HG02981 (cell line): Measurements from ENCODE around the gene TRIM66.

Source experiments
- ATAC-seq: cut with Tn5 transposase; IDR thresholded peaks from one replicate; pipeline ENCODE4 v1.9.1; 2021; ENCODE audit warnings: mild to moderate bottlenecking, moderate library complexity; ENCODE audit not compliant: unreplicated experiment

The TRIM66 gene, protein sequence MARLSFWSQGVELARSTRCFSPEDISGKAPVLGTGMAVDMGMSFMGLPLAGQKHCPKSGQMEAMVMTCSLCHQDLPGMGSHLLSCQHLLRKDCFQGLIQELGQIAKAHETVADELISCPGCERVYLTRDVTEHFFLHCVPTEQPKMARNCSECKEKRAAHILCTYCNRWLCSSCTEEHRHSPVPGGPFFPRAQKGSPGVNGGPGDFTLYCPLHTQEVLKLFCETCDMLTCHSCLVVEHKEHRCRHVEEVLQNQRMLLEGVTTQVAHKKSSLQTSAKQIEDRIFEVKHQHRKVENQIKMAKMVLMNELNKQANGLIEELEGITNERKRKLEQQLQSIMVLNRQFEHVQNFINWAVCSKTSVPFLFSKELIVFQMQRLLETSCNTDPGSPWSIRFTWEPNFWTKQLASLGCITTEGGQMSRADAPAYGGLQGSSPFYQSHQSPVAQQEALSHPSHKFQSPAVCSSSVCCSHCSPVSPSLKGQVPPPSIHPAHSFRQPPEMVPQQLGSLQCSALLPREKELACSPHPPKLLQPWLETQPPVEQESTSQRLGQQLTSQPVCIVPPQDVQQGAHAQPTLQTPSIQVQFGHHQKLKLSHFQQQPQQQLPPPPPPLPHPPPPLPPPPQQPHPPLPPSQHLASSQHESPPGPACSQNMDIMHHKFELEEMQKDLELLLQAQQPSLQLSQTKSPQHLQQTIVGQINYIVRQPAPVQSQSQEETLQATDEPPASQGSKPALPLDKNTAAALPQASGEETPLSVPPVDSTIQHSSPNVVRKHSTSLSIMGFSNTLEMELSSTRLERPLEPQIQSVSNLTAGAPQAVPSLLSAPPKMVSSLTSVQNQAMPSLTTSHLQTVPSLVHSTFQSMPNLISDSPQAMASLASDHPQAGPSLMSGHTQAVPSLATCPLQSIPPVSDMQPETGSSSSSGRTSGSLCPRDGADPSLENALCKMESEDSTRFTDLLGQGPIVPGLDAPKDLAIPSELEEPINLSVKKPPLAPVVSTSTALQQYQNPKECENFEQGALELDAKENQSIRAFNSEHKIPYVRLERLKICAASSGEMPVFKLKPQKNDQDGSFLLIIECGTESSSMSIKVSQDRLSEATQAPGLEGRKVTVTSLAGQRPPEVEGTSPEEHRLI (N-terminal part only)

DNA sequence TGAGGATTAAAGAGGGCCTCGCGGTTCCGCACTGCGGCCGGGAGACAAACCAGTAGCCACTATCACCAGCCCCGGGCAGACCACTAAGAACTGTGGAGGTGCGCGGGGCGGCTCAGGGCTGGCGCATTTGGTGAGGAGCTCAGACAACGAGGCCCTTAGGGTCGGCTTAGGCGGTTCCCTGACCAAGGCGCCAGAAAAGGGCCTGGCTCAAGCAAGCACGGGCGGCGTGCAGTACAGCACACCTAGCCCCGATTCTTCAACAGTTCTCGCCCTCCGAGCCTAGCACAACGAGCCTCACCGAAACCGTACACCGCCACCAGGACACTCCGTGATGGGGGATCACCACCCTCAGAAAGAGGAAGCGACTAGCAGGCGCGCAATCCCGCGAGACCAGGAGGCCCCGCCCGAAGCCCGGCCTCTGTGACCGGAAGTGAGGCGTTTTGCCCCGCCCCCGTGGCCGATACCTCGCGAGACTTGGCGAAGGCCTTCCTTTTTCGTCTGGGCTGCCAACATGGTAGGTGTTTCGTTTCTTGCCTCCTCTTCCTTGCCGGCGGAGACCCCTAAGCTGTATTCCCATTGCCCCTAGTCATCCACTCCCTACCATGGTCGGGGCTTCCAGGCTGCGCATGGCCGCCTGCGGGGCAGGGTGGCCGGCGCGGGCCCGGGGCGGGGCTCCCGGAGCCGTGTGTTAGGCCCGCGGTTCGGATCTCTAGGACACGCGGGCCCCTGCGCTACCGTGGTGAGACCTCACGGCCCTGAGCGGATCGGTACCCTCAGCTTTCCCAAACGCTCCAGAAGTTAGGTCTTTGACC, at the start of gene TRIM66, which contains the start of gene RPL27A:
TRIM66 (minus strand) TSS at position 363 of the 812 bp plus-strand sequence. CDS start 10,391 bp downstream, outside the sequence.
RPL27A (plus strand) TSS at position 490 of the 812 bp plus-strand sequence; CDS start at position 512, 22 bp downstream.
- peak; percentile 94 for ATAC-seq

DNA sequence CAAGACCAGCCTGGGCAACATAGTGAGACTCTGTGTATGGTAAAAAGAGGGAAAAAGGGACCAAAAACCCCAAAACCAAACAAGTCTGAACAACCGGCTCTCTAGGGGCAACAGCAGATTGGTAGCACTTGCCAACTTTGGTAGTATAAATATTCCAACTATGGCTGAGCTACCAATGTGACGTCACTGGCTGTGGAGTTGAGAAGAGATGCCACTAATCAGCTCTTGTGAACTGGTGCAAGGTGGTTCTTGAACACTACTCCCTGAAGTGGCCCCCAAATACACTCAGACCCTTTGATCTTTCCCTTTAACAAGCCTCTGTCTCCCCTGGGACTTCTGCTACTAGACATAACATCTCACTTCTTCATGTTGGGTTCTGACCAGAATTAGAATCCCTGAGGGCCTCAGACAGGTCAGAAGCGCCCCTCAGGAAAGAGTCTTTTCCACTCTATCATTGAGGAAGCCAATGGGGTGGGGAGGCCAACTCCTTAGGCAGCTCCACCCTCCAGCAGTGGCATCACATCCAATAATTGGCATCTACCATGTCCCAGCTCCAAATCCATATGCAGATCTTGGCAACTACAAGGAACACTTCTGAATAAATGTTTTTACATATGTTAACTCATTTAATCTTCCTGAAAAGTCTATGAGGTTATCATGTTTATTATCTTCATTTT, 49.3 kb upstream of the TRIM66 start:
- ATAC-seq = peak; percentile 44

DNA sequence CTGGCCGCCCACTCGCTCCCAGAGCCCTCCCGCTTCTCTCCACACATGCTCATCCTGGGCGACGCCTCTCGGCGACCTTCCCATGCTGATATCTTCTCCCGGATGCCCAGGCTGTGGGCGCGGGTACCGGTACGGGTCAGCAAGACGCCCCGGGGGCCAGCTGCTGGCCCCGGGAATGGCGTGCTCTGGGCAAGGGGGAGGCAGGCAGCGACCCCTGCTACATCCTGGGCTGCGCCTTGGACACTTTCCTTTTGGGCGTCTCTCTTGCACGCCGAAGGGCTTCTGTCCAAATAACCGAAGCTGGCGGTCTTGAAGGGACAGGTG, 48.2 kb upstream of the TRIM66 start:
- no peak for ATAC-seq

DNA sequence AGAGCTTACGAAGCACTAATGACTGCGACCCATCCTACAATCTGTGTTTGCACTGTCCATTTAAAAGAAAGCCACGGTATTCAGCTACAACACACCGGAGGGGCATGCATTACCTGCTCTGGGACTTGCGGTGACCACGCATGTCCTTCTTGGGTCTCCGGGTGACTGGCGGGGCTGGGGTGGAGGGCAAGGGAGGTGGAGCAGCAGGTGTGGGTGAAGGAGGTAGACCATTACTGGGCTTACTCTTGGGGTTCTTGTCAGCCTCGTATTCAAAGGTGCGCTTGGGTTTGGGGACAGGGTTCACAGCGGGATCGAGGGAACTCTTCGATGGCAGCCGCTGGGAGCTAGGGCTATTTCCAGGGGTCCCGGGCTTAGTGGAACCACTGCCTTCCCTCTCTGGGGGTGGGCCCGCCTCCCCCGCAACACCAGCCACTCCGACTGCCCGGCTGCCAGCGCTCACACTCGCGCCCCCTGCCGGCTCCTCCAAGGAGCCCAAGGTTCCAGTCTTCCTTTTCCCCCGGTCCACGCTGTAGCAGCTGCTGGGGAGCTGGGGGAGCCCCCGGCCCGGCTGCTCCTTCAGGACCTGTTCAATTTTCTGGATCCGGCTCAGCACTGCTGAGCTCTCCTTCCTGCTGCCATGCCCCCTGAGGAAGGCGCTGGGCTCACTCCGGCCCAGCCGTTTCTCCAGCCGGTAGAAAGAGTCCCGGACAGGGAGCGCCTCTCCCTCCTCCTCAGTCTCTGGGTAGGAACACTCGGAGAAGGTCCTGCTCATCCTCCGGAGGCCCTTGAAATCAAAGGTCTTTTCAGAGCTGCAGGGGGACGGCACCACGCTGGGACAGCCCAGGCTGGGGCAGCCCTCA, 47.6 kb upstream of the TRIM66 start:
- ATAC-seq = no peak

DNA sequence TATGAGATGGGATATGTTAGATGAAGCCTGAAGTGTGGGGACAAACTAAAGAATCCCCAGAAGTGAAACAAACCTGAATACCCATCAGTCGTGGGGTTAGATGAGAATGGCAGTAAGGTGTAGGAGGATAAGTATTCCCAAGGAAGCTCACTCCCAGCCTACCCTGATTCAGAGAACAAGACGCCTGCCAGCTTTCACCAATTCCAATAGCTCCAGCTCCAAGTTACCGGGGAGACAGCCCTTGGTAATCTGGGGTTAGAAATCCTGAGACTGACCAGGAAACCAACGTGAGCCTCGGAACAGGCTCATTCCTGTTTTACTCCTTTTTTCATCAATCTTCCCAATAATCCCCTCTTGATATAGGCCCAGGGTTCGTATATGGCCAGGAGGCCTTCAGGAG, 46.6 kb upstream of the TRIM66 start:
- no peak for ATAC-seq

DNA sequence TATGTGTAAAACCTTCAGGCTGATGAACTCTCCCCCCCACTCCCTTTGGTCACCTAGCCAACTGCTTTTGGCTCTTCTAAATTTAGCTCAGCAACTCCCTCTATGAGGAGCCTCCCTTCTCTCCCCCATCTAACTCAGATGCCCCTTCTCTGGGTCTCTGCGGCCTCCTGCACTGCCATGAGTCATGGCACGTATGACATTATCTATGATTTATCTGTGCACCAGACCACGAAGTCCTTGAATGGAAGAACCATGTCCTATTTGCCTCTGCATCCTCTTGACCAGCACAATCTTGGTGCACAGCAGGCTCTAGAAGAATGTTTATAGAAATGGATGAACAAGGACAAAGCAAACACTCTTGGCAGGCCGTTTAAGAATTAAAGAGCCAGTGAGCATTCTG, 46.1 kb upstream of the TRIM66 start:
- no peak for ATAC-seq

DNA sequence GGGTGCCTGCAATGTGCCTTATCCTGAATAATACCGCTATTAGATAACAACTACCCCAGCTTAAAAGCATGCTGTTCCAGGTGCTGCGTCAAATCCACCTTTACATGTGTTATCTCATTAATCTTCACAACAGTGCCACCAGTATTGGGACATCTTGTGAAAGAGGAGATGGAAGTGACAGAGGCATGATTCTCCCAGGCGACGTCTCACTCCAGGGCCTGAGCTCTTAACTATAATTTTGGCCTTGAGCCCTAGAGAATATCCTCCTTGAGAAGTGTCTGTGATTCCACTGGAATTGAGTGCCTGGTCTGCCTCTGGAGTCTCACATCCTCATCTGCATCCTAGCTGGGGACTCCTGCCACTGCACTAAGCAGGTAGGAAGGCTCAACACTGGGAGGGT, 43.9 kb upstream of the TRIM66 start:
- ATAC-seq = no peak

DNA sequence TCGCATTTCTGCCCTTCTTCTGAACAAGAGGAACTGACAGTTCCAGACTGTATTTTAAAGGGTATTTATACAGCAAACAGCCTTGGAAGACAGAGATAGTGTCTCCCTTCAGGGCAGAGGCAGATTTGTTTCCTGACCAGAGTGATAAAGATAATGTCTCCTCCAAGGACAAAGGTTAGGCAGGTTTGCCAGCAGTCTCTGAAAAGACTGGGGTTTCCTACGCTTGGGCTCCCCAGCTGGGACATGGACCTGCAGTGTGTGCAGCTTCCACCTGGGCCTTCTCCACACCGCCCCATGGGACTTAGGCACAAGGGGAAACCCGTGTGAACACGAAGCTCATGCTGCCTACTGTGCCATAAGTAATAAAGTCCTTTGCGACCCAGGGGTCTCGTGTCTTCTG, 42.2 kb upstream of the TRIM66 start:
- no peak for ATAC-seq

DNA sequence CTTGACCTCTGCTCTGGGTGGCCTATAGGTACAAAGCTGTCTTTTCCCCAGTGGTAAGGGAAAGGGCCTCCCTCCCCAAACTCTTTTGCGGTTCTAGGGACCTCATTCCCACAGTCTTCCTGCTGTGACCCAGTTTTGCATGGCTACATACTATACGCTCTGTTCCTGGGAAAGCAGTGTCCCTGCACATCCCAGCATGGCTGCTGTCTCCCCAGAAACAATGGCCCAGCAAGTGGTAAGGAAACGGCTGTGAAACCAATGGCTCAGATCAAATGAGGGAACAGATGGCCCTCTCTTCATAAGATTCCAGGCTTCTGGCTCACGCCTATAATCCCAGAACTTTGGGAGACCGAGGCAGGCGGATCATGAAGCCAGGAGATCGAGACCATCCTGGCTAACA, 41.2 kb upstream of the TRIM66 start:
- ATAC-seq = no peak

DNA sequence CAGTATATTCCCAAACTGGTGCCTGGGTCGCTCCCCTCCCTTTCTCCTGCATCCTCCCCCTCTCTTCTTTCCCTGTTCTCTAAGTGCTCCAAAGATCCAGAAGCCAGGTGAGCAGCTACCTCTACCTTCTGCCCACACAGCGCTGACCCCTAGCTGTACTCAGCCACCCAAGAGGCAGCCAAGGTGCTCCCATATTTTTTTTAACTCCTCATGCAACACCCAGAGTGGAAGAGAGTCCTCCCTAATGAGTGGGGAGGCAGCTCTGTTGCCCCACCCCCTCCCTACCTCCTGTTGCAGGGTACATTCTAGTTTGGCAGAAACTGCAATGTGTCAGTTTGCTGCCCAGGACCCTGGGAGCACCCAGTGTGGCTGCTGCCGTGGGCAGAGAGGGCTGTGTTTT, 40.3 kb upstream of the TRIM66 start:
- no peak for ATAC-seq

DNA sequence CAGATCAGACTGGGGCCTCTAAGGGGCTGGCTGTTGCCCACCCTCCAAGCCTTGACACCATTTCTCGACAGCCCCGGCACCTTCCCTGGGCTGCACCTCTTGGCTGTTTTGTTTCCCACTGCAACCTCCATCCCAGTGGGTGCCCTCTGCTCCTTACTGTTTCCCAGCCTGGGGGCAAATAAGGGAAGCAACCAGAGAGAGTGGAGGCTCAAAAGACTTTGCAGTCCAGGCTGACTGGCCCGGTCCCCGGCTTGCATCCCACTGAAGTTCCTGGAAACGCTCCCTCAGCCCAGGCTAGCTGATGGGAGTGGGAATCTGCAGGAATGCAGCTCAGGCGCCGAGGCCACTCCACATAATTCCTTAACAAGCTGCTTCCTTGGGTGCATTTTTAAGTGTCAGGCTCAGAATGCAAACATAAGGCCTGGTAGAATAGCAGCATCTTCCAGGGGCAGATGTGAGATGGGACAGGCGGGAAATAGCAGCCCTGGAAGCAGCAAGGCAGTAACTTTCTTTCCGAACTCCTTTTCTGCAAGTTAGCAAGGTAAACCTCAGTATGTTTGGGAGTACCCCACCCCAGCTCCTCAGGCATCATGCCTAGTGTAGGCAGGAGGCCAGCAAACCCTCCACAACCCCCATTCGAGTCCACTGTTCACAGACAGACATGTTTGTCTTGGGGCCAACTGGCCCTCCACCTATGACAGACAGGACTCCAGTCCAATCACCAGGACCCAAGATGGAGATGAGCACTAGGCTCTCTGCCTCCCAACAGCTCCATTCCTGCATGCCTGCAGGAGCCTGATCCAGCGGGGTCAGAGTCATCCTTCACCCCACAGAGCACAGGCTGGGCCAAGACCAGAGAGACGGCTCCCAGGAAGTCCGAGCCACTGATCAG, 39.4 kb upstream of the TRIM66 start:
- ATAC-seq = no peak

DNA sequence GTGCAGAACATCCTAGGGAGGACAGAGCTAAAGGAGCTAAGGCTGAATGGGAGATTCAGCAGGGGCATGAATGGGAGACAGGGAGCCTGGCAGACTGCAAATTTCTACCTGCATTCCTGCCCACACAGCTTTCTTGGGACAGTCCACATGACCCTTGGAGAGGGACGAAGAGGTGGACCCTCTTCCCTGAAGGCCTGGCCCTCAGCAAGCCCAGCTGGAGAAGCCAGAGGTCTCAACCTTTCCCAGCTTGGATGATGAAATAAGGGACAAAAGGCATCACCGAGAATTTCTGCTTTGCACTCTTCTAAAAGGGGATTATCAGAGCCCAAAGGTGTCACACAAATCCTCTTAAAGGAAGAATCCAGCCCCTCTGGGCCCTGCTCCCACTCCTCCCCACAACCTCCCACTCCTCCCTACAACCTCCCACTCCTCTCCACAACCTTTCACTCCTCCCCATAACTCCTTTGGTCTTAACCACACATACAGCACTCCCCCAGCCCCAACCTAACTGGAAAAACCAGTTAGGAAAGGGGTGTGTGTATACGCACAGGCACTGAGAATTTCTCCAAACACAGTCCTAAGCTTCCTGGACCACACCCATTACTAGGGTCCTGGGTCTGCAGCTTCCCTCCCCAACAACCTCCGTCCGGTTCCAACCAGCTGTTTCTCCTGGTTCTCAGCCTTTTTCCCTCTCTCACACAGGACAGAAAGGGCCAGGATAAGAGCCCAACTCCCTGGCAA, 38.6 kb upstream of the TRIM66 start:
- ATAC-seq = no peak

DNA sequence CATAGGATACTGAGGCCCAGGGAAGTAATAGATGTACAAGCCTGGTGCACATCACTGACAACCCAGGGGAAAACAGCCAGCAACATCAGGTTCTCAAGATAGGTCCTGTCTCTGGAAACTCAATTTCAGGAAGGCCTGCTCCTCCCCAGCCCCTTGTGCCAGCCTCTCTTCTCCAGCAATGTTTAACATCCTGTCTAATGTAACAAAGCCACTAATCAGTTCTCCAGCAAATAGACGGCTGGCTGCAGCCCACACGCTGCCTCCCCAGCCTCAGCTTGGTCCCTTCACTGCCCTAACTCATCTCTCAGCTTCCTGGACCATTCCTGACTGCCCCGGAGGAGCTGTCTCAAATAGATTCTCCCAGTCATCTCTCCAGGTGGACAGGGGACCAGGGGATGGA, 37.9 kb upstream of the TRIM66 start:
- no peak for ATAC-seq

DNA sequence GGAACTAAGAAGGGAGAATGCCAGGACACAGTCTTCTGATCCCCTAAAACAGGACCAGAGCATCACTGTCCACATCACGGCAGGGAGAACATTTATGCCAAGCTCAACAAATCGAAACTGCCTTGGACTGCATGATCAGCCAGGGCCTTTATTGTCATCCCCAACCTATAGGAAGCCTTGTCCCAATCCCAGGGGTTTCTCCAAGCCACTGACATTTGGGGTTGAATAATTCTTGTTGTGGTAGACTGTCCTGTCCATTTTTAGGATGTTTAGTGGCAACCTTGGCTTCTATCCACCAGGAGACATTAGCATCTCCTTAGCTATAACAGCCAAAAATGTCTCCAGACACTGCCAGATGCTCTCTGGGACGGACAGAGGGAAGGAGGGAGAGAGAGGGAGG, 37.3 kb upstream of the TRIM66 start:
- no peak for ATAC-seq

DNA sequence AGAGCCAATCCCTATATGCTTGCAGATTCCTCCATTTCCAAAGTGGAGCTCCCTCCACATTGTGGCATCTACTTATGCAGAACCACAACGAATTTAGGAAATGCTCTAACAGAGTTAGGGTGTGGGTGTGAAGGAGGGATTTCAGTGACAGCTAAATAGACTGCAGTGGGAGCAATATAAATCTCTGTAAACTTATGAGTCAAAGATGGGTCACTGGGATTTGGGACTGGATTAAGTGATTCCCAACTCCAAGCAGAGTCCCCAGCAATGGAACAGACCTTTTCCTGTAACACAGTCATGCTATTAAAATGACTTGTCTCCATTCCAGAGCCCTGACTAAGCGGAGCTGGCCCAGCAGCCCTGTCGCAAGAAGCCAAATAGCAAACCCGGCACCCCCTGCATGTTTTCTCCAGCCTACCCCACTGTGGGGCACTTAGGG, 36.8 kb upstream of the TRIM66 start:
- ATAC-seq = no peak

DNA sequence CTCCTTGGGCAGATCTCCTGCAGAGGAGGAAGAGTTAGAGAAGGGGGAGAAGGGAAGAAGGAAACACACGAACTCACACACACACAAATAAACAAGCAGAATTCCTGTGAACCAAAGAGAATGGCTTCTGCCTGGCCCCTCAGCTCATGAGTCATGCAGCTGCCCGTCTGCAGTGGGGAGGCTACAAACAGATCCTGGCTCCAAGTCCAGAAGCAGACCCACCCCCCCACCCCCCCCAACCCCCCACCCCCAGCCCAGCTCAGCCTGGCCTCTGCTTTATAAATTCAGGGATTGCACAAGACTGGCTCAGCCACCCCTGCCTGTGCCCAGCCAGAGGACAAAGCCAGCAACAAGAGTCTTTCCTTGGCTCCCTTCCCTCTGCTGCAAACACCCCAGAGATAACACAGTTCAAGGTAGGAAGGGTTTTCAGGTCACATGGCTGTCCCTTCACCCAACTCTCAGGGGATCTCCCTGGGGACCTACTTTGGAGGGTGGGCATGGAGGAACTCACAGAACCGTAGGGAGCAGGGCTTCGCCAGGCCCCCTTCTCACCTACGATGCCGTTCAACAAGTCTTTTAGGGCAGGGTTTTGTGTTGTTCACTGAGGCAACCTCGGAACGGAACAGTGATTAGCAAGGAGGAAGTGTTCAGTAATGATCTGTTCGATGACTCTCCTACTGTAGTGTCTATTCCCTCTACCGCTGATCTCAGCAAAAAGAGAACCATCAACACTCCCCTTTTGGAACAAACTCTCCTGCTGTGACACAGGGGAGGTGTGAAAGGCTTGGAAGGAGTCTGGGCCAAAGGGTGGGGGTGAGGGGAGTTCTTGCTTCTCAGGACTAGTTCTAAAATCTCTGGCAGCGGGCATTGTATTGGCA, 35.6 kb upstream of the TRIM66 start:
- peak; percentile 48 for ATAC-seq

DNA sequence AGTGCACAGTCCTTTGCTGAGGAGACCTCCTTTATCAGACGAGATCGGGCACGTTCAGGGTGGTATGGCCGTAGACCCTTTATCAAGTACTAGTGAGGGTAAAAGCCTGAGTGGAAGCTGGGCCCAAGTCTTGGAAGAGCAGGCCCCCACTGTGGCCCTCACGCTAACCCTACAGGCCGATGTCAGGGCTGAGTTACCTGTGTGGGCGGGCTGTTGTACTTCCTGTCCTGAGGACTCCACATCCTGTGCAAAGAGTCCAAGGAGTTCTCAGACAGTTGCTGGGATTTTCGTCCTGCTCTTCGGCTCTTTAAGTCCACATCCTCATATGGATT, 35.0 kb upstream of the TRIM66 start:
- no peak for ATAC-seq
